COLO668 (cell line): ENCODE measurements around the gene JAG1.
A peak's percentile ranks its signal among the peaks of the same experiment; 100 is the strongest.
"Not testable (repeated sequence)": the region's sequence is repeated elsewhere in the genome, so short reads cannot be mapped to it uniquely, and the experiment has no call there.

ENCODE experiments used
- DNase-seq: peaks from one replicate; lab custom pipeline; 2025; ENCODE audit not compliant: unreplicated experiment; lab: John Stamatoyannopoulos, UW

The JAG1 gene

DNA sequence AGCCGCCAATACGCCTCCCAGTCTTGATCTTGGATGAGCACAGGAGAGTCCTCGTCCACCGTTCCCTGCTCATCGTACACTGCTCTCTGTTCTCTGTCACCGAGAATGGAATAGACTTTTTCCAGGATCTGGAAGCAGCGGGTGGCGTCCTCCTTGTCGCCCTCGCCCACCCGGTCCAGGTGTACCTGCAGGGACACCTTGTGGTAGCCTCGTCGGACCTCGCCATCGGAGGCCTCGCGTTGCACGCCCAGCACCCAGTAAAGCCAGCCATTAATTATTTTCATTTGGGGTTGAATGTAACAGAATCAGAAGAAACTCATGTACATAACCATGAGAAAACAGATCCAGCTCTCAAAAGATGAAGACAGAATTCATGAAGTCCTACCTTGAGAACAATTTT lies 59.9 kb downstream of the JAG1 start:
- DNase-seq: no peak

- not testable (repeated sequence) for DNase-seq
Observed at GRCh38 chr20:10613426-10613825, 60.4 kb downstream of the JAG1 start.

GRCh38 chr20:10611357-10611756 lies 62.4 kb downstream of the JAG1 start:
- DNase-seq: peak; percentile 27

GRCh38 chr20:10610251-10610650 lies 63.5 kb downstream of the JAG1 start:
- DNase-seq: no peak

GRCh38 chr20:10609770-10610169 lies 64.0 kb downstream of the JAG1 start:
- no peak for DNase-seq

GRCh38 chr20:10609276-10609675 lies 64.5 kb downstream of the JAG1 start:
- DNase-seq: no peak

GRCh38 chr20:10605547-10606195 lies 68.1 kb downstream of the JAG1 start:
- no peak for DNase-seq

DNA sequence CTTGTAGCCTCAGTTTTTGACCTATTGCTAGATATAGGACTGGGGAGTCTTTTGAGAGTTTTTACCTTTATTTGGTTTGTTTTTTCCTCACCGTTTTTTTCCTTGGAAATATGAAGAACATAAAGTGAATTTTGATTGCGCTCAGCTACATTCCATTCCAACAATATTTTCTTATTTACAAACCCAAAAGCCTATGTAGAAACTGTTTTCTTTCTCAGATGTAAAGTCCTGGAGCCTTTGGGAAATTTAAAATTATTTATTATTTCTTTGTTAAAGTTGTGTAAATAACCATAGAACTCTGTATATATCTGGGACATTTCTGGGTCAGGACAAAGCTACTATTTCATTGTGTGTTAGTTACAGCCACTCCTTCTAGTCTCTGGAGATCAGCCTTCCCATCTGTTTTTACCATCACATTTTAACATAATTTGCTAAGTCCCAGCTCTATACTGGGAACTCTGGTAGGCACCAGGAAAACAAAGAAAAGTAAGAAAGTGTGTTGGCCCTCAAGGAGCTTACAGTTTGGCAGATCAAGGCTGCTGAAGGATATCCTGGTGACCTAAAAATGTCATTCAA lies 68.8 kb downstream of the JAG1 start:
- DNase-seq: no peak

DNA sequence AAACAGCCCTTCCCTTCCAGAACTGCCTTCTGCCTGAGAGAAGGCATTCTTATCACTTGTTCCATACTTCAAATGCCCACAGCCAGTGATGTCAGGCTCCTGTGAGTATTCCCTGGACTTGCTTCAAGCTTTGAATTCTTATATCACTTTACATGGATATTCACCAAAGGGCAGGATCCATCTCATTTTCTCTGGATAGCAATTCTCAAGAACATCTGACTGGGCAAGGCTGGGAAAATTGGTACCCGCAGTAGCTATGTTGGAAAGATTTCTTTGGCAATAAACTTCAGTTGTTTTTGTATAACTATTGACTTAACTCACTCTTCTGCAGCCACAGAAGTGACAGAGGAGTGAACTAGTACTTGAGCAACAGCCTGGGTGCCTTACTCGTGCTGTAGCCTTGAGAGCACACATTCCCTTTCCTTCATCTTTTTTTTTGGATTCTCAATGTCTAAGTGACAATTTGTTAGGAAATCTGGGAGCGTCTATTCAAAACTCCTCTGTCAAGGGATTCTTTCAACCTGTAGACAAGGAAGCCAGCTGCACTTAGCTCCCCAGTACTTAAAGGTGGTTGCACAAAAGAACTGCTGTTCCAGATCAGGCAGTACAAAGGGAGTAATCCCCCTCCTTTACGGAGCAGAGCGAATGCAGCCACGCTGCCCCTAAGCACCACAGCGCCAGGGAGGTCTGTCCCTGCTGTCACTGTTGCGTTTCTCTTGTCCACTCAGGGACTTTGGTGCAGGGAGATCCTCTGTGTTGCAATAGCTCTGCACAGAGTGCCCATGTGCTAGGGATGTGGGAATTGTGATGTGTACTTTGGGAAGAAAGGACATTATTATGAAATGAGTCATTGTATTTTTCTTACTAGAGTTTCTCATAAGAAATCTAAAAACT lies 69.6 kb downstream of the JAG1 start:
- DNase-seq: no peak

GRCh38 chr20:10603378-10603777 lies 70.4 kb downstream of the JAG1 start:
- DNase-seq: no peak

DNA sequence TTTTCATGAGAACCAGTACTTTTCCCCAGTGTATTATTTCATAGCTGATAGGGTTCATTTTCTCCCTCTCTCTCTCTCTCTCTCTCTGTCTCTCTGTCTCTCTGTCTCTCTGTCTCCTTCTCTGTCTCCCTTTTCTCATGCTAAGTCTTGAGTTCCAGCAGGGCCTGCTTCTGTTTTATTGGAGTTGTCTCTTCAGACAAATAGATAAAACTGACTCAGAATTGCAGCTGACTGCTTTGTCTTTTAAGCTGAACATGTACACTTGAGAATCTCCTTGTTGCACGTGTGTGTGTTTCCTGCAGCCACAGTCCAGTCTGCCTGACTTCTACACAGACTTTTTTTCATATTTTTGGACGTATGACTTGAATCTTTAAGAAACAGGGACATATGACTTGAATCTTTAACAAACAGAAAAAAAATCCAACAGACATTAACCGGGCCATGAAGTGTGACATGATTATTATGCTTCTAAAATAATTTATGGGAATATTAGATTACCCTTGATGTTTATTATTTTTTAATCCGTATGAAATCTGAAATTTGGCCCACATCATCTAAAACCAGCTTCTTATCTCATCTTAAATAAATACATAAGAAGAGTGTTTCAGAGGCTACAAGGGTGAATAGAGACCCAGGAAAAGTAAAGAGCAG lies 71.5 kb downstream of the JAG1 start:
- DNase-seq: no peak

DNA sequence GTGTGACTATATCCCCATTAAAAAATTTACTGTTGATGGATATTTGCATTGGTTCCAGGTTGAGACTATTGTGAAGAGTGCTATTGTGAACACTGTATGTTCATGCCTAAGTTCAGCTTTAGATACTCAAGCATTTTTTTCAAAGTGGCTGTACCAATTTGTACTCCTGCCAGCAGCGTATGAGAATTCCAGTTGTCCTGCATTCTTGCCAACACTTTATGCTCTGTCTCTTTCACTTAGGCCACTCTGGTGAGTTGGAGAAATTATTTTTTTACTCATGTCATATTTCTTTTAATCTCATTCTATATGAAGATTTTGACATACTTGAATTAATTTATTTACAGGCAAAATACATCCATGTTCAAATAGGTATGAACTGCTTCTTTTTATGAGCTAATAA lies 76.2 kb downstream of the JAG1 start:
- no peak for DNase-seq

DNA sequence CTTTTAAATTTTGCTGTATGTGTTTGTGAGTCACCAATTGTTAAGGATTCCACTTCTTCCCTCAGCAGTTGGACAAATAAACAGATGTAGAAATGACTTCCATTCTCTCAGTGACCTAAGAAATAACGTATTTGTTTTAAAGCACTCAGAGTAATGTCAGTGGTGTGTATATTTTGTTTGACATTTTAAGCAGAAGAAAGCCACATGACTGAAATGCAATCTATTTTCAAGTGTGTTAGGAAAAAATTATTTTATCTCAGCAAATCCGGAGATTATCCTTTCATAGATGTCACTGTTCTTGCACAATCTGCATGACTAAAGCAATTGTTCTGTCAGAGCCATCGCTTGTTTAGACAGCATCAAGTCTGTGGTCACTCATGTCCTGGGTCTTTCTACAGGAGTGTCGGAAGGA lies 77.1 kb downstream of the JAG1 start:
- no peak for DNase-seq

DNA sequence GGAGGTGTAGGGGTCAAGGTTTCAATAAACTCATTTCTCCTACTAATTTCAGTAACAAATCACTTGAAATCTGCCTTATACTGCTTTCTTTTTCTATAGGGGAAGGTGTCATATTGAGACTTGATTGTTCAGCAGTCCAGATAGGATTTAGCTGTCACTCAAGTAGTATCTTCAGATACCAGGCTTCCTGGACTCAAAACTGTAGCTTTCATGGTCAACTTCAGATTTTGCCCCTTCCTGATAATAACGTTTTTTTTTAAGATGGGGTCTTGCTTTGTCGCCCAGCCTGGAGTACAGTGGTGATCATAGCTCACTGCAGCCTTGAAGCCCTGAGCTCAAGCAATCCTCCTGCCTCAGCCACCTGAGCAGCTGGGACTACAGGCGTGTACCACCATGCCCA lies 77.8 kb downstream of the JAG1 start:
- DNase-seq: no peak

DNA sequence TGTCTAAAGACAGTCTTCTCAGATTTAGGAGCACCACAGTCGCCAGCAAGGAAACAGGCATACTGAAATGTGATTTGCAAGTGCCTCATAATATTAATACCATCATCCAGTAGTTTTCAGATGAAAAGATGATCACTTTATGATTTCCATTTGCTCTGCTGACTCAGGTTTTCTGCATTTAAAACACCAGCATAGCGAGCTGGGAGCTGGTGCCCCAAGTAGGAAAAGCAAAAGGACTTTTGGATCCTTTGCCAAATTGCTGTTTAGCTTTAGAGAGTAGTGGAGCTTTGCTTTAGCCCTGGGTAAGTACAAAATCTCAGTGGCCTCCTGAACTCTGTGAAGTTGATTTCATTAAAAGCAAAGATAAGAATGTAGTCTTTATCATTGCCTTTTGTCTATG lies 78.5 kb downstream of the JAG1 start:
- no peak for DNase-seq

DNA sequence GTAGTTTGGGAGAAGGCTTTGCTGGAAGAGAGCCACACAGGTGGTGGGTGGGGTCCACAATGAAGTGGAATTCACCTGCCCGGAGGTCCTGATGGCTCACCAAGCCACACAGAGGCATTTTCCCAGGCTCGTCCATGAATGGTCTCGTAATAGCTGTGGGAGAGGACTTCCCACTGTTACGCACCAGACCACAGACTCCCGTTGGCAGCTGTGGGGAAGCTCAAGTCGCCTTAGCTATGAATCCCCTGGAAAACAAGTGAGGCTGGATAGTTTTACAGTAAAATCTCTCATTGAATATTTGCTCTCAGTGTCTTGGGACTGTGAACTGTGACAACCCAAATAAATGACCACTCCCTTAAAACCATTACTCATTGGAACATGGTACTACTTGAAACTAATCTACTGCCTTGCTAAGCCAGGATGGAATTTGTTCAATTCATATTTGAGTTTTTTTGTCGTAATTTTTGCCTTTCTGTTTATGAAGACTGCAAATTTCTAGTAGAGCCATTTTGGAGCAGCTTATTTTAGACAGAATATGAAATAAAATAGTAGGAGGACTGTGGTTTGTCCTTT lies 79.4 kb downstream of the JAG1 start:
- DNase-seq: no peak

- DNase-seq: no peak
Observed at GRCh38 chr20:10591946-10592521, 81.8 kb downstream of the JAG1 start.

DNA sequence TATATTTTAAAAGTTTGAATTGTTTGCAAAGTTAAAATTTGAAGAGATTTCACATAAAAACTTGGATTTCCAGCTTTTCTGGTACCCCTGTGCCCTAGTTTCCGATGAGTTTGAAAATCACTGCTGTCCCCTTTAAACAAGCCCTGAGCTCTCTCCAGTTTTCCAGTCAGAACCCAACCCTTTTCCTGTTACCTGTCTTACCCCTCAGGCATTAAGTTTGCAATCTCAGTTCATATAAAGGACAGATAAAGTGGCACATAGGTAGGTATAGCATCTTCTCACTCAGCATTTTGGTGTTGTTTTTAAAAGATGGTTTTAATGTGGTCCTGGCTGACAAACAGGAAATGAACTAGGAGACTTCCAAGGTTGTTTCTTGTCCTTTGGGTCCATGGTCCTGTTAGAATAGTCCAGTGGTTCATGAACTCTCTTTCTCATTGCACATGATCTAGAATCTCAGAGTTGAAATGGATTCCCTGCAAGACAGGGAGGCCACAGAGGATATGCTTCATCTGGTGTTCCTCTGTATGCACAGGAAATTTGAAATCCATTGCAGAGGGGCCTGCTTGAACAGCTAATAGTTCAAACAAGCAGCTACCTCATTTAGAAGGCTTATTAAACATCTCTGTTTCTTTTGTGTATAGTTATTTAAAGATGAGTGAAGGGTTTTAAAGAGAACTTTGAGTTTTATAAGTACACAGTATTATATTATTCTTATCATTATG lies 82.7 kb downstream of the JAG1 start:
- no peak for DNase-seq

DNA sequence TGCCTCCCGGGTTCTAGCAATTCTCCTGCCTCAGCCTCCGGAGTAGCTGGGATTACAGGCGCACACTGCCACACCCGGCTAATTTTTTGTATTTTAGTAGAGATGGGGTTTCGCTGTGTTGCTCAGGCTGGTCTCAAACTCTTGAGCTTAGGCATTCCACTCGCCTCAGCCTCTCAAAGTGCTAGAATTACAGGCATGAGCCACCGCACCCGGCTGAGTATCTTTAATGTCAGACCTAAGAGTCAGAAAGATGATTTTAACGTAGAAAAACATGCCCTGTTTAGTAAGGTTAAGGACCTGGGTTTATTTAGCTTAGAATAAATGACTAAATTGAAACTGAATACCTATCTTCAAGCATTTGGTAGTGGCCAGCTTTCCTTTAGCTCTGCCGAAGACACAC lies 83.4 kb downstream of the JAG1 start:
- DNase-seq: not testable (repeated sequence)
